Measurements from ENCODE around the gene IQGAP1. TPM values are rescaled to one million over a fixed set of nuclear protein-coding genes. Genes with fewer than 3 reads are reported as not detected.

IQGAP1 gene, protein sequence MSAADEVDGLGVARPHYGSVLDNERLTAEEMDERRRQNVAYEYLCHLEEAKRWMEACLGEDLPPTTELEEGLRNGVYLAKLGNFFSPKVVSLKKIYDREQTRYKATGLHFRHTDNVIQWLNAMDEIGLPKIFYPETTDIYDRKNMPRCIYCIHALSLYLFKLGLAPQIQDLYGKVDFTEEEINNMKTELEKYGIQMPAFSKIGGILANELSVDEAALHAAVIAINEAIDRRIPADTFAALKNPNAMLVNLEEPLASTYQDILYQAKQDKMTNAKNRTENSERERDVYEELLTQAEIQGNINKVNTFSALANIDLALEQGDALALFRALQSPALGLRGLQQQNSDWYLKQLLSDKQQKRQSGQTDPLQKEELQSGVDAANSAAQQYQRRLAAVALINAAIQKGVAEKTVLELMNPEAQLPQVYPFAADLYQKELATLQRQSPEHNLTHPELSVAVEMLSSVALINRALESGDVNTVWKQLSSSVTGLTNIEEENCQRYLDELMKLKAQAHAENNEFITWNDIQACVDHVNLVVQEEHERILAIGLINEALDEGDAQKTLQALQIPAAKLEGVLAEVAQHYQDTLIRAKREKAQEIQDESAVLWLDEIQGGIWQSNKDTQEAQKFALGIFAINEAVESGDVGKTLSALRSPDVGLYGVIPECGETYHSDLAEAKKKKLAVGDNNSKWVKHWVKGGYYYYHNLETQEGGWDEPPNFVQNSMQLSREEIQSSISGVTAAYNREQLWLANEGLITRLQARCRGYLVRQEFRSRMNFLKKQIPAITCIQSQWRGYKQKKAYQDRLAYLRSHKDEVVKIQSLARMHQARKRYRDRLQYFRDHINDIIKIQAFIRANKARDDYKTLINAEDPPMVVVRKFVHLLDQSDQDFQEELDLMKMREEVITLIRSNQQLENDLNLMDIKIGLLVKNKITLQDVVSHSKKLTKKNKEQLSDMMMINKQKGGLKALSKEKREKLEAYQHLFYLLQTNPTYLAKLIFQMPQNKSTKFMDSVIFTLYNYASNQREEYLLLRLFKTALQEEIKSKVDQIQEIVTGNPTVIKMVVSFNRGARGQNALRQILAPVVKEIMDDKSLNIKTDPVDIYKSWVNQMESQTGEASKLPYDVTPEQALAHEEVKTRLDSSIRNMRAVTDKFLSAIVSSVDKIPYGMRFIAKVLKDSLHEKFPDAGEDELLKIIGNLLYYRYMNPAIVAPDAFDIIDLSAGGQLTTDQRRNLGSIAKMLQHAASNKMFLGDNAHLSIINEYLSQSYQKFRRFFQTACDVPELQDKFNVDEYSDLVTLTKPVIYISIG (N-terminal part only)
- 100 to 1,000 TPM; 217 to 396 TPM for total RNA-seq
- polyA plus RNA-seq, result 100 to 1,000 TPM in 1 of 2 donors, 10 to 100 TPM in 1; 83.0 to 160 TPM
- long read RNA-seq, donor 1, full-length matches to known transcripts, result 19 of 75 reads
- long read RNA-seq, donor 1, partial matches to known transcripts, result 56 of 75 reads
- long read RNA-seq, donor 1, other reads (novel, unspliced or antisense), result 0 of 75 reads
- long read RNA-seq, donor 2, partial matches to known transcripts, result 27 of 33 reads
- long read RNA-seq, donor 2, other reads (novel, unspliced or antisense), result 0 of 33 reads
- long read RNA-seq, donor 3, full-length matches to known transcripts, result 11 of 37 reads
- long read RNA-seq, donor 3, partial matches to known transcripts, result 26 of 37 reads
- long read RNA-seq, donor 3, other reads (novel, unspliced or antisense), result 0 of 37 reads
- long read RNA-seq, donor 4, partial matches to known transcripts, result 15 of 18 reads
- long read RNA-seq, donor 4, other reads (novel, unspliced or antisense), result 0 of 18 reads
- long read RNA-seq, donor 5, full-length matches to known transcripts, result 20 of 77 reads
- long read RNA-seq, donor 5, partial matches to known transcripts, result 57 of 77 reads
- long read RNA-seq, donor 5, other reads (novel, unspliced or antisense), result 0 of 77 reads

DNA sequence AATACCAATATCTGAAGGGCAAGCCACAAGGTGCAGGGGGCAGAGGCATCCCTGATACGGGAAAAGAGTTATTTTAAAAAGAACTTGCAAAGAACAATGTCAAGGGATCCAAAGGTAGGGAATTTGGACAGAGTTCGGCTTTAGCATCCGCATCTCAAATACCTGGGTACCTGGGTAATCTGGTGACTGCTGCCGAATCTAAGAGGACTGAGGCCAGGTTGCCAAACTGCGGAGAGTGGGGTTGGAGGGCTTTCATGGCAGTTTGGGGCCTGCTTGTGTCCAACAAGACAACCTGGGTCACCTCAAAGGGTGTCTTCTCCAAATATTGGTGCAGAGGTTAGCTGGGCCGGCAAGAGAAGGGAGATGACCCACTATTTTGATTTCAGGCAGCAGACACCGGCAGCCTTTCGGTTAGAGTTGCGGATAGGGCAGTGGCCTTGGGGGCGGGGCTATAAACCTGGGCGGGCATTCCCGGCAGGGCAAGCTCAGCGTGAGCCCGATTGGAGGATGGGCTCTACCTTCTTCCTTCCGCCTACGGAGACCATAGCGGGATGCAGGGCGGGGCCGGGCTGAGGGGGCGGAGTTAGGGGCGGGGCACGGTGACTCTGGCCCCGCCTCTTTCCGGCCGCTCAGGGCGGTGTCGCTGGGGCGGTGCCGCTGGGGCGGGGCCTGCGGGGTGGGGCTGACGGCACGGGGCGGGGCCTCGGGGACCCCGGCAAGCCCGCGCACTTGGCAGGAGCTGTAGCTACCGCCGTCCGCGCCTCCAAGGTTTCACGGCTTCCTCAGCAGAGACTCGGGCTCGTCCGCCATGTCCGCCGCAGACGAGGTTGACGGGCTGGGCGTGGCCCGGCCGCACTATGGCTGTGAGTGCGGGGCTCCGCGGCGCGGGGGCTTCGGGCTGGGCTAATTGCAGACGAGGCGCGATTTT is at the start of gene IQGAP1:
Gene IQGAP1 (plus strand): TSS at position 709 of the 928 bp plus-strand sequence. CDS start 100 bp downstream, at position 809.
- H3K27me3 ChIP-seq (ENCODE audit: control insufficient read depth in 3 of 3, insufficient read depth in 3 of 3, low read length in 2 of 3), result no peaks in the 10 kb centered on the region
- no peaks in the 10 kb centered on the region for H3K9me3 ChIP-seq (ENCODE audit: control insufficient read depth in 4 of 4, insufficient read depth in 3 of 4, low read length in 3 of 4)
- H3K4me3 ChIP-seq, result peak within 1 kb of the TSS; percentile 84
- DNase-seq (peak; percentile 93 to 97 (median 96)), ATAC-seq (ENCODE audit: insufficient read depth, low FRiP score) (peak; percentile 99)
- H3K4me1 ChIP-seq (ENCODE audit: control insufficient read depth in 5 of 5, insufficient read depth in 5 of 5, low read length in 5 of 5), result peaks cover 3 to 17% (median 14%) of the 10 kb centered on the region in 5 donors
- 6 to 11% methylated on average over 35 to 62 of the region's 62 CpGs for WGBS, 2 donors
- TF ChIP-seq, protein P1, sequence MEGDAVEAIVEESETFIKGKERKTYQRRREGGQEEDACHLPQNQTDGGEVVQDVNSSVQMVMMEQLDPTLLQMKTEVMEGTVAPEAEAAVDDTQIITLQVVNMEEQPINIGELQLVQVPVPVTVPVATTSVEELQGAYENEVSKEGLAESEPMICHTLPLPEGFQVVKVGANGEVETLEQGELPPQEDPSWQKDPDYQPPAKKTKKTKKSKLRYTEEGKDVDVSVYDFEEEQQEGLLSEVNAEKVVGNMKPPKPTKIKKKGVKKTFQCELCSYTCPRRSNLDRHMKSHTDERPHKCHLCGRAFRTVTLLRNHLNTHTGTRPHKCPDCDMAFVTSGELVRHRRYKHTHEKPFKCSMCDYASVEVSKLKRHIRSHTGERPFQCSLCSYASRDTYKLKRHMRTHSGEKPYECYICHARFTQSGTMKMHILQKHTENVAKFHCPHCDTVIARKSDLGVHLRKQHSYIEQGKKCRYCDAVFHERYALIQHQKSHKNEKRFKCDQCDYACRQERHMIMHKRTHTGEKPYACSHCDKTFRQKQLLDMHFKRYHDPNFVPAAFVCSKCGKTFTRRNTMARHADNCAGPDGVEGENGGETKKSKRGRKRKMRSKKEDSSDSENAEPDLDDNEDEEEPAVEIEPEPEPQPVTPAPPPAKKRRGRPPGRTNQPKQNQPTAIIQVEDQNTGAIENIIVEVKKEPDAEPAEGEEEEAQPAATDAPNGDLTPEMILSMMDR (IDR thresholded peaks at IDR 0.05; ENCODE audit: control extremely low read depth, extremely low read depth), result no peak
- peak within 1 kb of the TSS; percentile 98 to 100 for H3K27ac ChIP-seq (ENCODE audit: low read depth in 1 of 2, low read length in 1 of 2)
- peak within 1 kb of the TSS; percentile 77 to 82 for H3K9ac ChIP-seq (ENCODE audit: insufficient read depth in 1 of 2, low read length in 2 of 2)
- H3K36me3 ChIP-seq (ENCODE audit: control insufficient read depth in 4 of 4, insufficient read depth in 4 of 4, low read length in 4 of 4), result peaks cover 0 to 9% (median 6%) of the 10 kb centered on the region in 4 donors

DNA sequence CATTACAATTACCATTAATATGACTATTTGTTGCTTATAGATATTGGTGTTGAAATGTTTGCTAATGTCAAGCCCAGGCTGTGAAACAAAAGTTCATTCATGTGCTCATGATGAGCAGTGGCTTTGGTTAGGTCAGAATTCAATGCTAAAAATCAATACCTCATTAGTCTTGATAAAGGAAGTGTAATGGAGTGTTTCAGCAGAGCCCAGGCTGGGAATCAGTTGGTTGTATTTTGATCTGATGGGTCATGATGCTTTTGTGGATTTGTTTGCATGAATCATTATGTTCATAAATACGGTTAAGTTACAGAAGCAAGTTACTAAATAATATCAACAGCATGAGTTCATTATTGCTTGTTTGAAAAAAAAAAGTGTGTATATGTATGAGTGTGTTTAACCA is 49.5 kb upstream of the IQGAP1 start:
- Histone ChIP-seq H3K4me1 (ENCODE audit: control insufficient read depth in 5 of 5, insufficient read depth in 5 of 5, low read length in 5 of 5) (peaks cover 0 to 9% (median 0%) of the 10 kb centered on the region in 5 donors), H3K9me3 (ENCODE audit: control insufficient read depth in 4 of 4, insufficient read depth in 3 of 4, low read length in 3 of 4) (no peaks in the 10 kb centered on the region), H3K27me3 (ENCODE audit: control insufficient read depth in 3 of 3, insufficient read depth in 3 of 3, low read length in 2 of 3) (no peaks in the 10 kb centered on the region), H3K36me3 (ENCODE audit: control insufficient read depth in 4 of 4, insufficient read depth in 4 of 4, low read length in 4 of 4) (no peaks in the 10 kb centered on the region), H3K9ac (ENCODE audit: insufficient read depth in 1 of 2, low read length in 2 of 2) (no peak overlapping the region), H3K27ac (ENCODE audit: low read depth in 1 of 2, low read length in 1 of 2) (no peak overlapping the region), H3K4me3 (no peak overlapping the region)
- DNase-seq (no peak), ATAC-seq (ENCODE audit: insufficient read depth, low FRiP score) (no peak)
- WGBS, 2 donors, result 94% methylated on average over 1 of the region's 1 CpG
- TF ChIP-seq, protein P1 (IDR thresholded peaks at IDR 0.05; ENCODE audit: control extremely low read depth, extremely low read depth), result no peak

Measured in lung (tissue), 16 donors.